Measurements from ENCODE around the gene EGF. TPM values are rescaled to one million over a fixed set of nuclear protein-coding genes. Genes with fewer than 3 reads are reported as not detected.

EGF gene
- total RNA-seq, 6 experiments from 2014 or later = 1.1 to 2.2 (median 1.7) TPM

DNA sequence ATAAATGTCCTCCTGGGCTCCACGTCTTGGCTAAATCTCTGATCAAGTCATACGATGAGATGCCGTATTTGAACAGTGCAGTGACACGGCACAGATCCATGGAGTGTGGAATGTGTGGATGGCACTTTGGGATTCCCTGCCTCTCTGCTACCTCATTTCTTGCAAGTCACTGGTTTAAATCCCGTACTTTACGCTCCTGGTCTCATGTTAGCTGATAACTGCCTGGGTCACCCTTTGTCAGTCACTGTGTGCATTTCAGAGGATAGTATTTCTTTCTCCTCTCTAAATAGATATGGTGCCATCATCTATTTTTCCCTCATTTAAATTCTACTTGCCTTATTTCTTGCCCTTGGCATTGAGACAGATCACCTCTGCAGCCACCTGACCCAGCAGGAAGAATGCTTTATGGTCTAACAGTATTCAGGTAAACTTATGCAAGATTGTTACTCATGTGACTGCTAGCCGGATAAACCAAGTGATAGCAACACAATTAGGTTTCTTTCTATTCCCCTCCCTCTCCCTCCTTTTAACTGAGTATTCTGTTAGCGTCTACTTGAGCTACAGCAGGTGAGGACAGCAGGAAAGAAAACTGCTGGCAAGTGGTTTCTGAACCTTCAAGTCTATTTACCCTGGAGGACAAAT is 2.8 kb downstream of the EGF start:
- TF ChIP-seq, protein P1, sequence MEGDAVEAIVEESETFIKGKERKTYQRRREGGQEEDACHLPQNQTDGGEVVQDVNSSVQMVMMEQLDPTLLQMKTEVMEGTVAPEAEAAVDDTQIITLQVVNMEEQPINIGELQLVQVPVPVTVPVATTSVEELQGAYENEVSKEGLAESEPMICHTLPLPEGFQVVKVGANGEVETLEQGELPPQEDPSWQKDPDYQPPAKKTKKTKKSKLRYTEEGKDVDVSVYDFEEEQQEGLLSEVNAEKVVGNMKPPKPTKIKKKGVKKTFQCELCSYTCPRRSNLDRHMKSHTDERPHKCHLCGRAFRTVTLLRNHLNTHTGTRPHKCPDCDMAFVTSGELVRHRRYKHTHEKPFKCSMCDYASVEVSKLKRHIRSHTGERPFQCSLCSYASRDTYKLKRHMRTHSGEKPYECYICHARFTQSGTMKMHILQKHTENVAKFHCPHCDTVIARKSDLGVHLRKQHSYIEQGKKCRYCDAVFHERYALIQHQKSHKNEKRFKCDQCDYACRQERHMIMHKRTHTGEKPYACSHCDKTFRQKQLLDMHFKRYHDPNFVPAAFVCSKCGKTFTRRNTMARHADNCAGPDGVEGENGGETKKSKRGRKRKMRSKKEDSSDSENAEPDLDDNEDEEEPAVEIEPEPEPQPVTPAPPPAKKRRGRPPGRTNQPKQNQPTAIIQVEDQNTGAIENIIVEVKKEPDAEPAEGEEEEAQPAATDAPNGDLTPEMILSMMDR (IDR thresholded peaks at IDR 0.05) = no peak
- H3K4me3 Mint-ChIP-seq = no peak overlapping the region
- peaks cover 4% of the 10 kb centered on the region for H3K27me3 Mint-ChIP-seq (ENCODE audit: insufficient read depth)
- DNase-seq = no peak
- H3K27ac Mint-ChIP-seq = no peak overlapping the region
- no peaks in the 10 kb centered on the region for H3K9me3 Mint-ChIP-seq
- H3K4me1 Mint-ChIP-seq (ENCODE audit: low read depth) = peaks cover 36% of the 10 kb centered on the region
- H3K36me3 Mint-ChIP-seq (ENCODE audit: low read depth) = no peaks in the 10 kb centered on the region

DNA sequence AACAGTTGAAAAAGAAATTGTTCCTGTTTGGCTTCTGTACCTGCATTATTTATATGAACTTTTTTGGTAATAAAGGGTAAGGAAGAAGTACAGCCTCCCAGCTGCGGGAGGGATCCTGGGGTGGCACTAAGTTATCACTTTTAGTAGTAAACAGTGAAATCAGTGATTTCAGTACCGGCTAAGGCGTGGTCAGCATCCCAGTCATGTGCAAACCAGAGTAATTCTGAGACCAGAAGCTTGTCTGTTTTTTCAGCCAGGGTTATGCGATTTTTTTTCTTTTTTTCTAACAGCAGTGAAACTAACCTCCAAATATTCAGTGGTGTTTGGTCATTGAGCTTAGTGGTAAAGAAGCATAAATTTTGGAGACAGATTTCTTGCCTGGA is 3.3 kb downstream of the EGF start:
- H3K4me1 Mint-ChIP-seq (ENCODE audit: low read depth) = peaks cover 41% of the 10 kb centered on the region
- H3K27ac Mint-ChIP-seq = no peak overlapping the region
- peaks cover 4% of the 10 kb centered on the region for H3K27me3 Mint-ChIP-seq (ENCODE audit: insufficient read depth)
- TF ChIP-seq, protein P1 (IDR thresholded peaks at IDR 0.05) = no peak
- H3K9me3 Mint-ChIP-seq = no peaks in the 10 kb centered on the region
- no peaks in the 10 kb centered on the region for H3K36me3 Mint-ChIP-seq (ENCODE audit: low read depth)
- DNase-seq = no peak
- H3K4me3 Mint-ChIP-seq = no peak overlapping the region

GRCh38 chr4:109921384-109921808 is 8.7 kb downstream of the EGF start:
- Mint-ChIP-seq H3K27ac (peak overlapping the region; percentile 80), H3K27me3 (ENCODE audit: insufficient read depth) (no peaks in the 10 kb centered on the region; the same call in 1 of the 2 replicates)

GRCh38 chr4:109925396-109925795 is 12.7 kb downstream of the EGF start:
- no peaks in the 10 kb centered on the region for H3K9me3 Mint-ChIP-seq
- no peak overlapping the region for H3K27ac Mint-ChIP-seq
- H3K27me3 Mint-ChIP-seq (ENCODE audit: insufficient read depth) = peaks cover 2% of the 10 kb centered on the region; the same call in 1 of the 2 replicates
- peaks cover 19% of the 10 kb centered on the region for H3K4me1 Mint-ChIP-seq (ENCODE audit: low read depth)
- DNase-seq = no peak
- H3K36me3 Mint-ChIP-seq (ENCODE audit: low read depth) = no peaks in the 10 kb centered on the region
- TF ChIP-seq, protein P1 (IDR thresholded peaks at IDR 0.05) = no peak
- no peak overlapping the region for H3K4me3 Mint-ChIP-seq

More at GRCh38 chr4:109921384-109921808, 8.7 kb downstream of the EGF start:
- TF ChIP-seq, protein P1 (IDR thresholded peaks at IDR 0.05) = no peak
- no peaks in the 10 kb centered on the region for H3K9me3 Mint-ChIP-seq
- peaks cover 30% of the 10 kb centered on the region for H3K4me1 Mint-ChIP-seq (ENCODE audit: low read depth)
- no peaks in the 10 kb centered on the region for H3K36me3 Mint-ChIP-seq (ENCODE audit: low read depth)
- H3K4me3 Mint-ChIP-seq = no peak overlapping the region
- DNase-seq = peak; percentile 98

- Mint-ChIP-seq H3K4me1 (ENCODE audit: low read depth) (no peaks in the 10 kb centered on the region), H3K36me3 (ENCODE audit: low read depth) (no peaks in the 10 kb centered on the region), H3K4me3 (no peak overlapping the region), H3K9me3 (no peaks in the 10 kb centered on the region), H3K27me3 (ENCODE audit: insufficient read depth) (peaks cover 2% of the 10 kb centered on the region; the same call in 1 of the 2 replicates), H3K27ac (no peak overlapping the region)
- no peak for DNase-seq
- TF ChIP-seq, protein P1 (IDR thresholded peaks at IDR 0.05) = no peak
Observed at GRCh38 chr4:109928327-109929045, 15.8 kb downstream of the EGF start.
